SU-DHL-6 (cell line): Measurements from ENCODE around the gene GPR62.

Experiments
- H2AFZ ChIP-seq: fragments of 200-600 bp; sonication (generic); 2 replicates; pipeline ENCODE4 v1.6.1; 2014; ENCODE audit warnings: low read depth, mild to moderate bottlenecking, moderate library complexity, mixed read lengths, antibody characterized with exemption, low read length; ENCODE audit not compliant: severe bottlenecking
- H3F3A ChIP-seq: fragments of 200-600 bp; shearing (Covaris generic); 2 replicates; pipeline ENCODE4 v1.6.0; 2016; ENCODE audit warnings: antibody characterized with exemption, mild to moderate bottlenecking; ENCODE audit not compliant: insufficient read depth
- H3K27ac ChIP-seq: fragments of 200-600 bp; sonication (generic); 2 replicates; pipeline ENCODE4 v1.5.1; 2016; ENCODE audit warnings: low read depth, mild to moderate bottlenecking, low read length, moderate library complexity, mixed read lengths
- H3K27me3 ChIP-seq: fragments of 200-600 bp; sonication (generic), shearing (Covaris generic); 2 replicates; pipeline ENCODE4 v1.6.0; 2014; ENCODE audit warnings: mild to moderate bottlenecking, low read length
- H3K36me3 ChIP-seq: fragments of 200-600 bp; sonication (generic); 2 replicates; pipeline ENCODE4 v1.6.1; 2014; ENCODE audit warnings: mild to moderate bottlenecking, low read length, mixed read lengths
- H3K4me2 ChIP-seq: fragments of 300-600, 200-600 bp; shearing (Covaris generic), sonication (generic); 2 replicates; pipeline ENCODE4 v1.6.0; 2014; ENCODE audit warnings: low read length, low read depth, mild to moderate bottlenecking; ENCODE audit not compliant: poor library complexity, severe bottlenecking
- H3K4me3 ChIP-seq: fragments of 200-600 bp; sonication (generic); 2 replicates; pipeline ENCODE4 v1.5.1; 2014; ENCODE audit warnings: antibody characterized with exemption, low read length, mild to moderate bottlenecking, mixed read lengths; ENCODE audit not compliant: insufficient read depth, poor library complexity, severe bottlenecking
- H3K79me2 ChIP-seq: fragments of 200-600 bp; sonication (generic); 2 replicates; pipeline ENCODE4 v1.6.1; 2014; ENCODE audit warnings: mild to moderate bottlenecking, low read length, moderate library complexity; ENCODE audit not compliant: insufficient read depth
- H3K9ac ChIP-seq: fragments of 200-600 bp; sonication (generic); 2 replicates; pipeline ENCODE4 v1.7.0; 2014; ENCODE audit warnings: mild to moderate bottlenecking, low read length
- H3K9me2 ChIP-seq: fragments of 200-600 bp; sonication (generic); replicated peaks from 2 replicates; pipeline ENCODE4 v1.6.1; 2014; ENCODE audit warnings: low read length; ENCODE audit not compliant: insufficient read depth
- H3K9me3 ChIP-seq: fragments of 200-600 bp; sonication (generic); 2 replicates; pipeline ENCODE4 v1.6.1; 2014; ENCODE audit warnings: low read length, mixed read lengths; ENCODE audit not compliant: insufficient read depth
- H4K20me1 ChIP-seq: fragments of 200-600 bp; sonication (generic); 2 replicates; pipeline ENCODE4 v1.6.1; 2014; ENCODE audit warnings: low read depth, mild to moderate bottlenecking, antibody characterized with exemption, low read length, moderate library complexity, mixed read lengths
- CTCF ChIP-seq: fragments of 200-600 bp; sonication (generic); IDR thresholded peaks from one replicate; pipeline ENCODE4 v1.5.1; 2017; ENCODE audit warnings: antibody characterized with exemption, mild to moderate bottlenecking, low read length, moderate library complexity; ENCODE audit not compliant: insufficient read depth, poor library complexity, severe bottlenecking
- EZH2phosphoT487 ChIP-seq: fragments of 200-600 bp; sonication (generic), shearing (Covaris generic); conservative IDR thresholded peaks from 2 replicates; pipeline ENCODE4 v1.6.1; 2018; ENCODE audit warnings: mild to moderate bottlenecking, antibody characterized with exemption, low read length, moderate library complexity, mixed read lengths

GPR62 gene

DNA sequence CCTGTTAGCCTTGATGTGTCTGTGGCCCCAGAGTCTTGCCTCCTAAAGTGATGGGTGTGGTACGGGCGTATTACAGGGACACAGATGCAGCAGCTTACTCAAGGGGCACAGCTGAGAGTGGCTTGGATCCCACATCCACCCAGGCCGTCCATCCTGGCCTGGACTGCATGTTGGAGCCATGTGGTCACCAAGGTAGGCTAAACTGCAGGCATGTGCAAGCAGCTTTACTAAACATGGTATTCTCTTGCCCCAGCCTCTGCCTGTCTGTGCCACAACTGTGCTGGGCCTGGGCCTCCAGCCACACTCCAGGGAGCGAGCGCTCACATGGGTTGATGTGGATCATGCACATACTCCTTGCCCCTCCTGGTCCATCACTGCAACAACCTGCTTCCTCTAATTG lies 6.1 kb upstream of the GPR62 start:
- Histone ChIP-seq H3K4me3 (no peak overlapping the region), H3K27ac (no peak overlapping the region), H4K20me1 (no peaks in the 10 kb centered on the region), H2AFZ (no peak overlapping the region), H3K9me3 (no peaks in the 10 kb centered on the region), H3K36me3 (no peaks in the 10 kb centered on the region), H3K9me2 (no peaks in the 10 kb centered on the region), H3F3A (no peaks in the 10 kb centered on the region), H3K79me2 (no peaks in the 10 kb centered on the region), H3K9ac (no peak overlapping the region), H3K27me3 (no peaks in the 10 kb centered on the region), H3K4me2 (no peak overlapping the region)
- TF ChIP-seq EZH2phosphoT487 (no peak), CTCF (no peak)

GRCh38 chr3:51950899-51951298 lies 4.3 kb upstream of the GPR62 start:
- Histone ChIP-seq H3K9me2 (no peaks in the 10 kb centered on the region), H3K9me3 (no peaks in the 10 kb centered on the region), H2AFZ (no peak overlapping the region), H3K27me3 (no peaks in the 10 kb centered on the region), H3K79me2 (no peaks in the 10 kb centered on the region), H3K27ac (no peak overlapping the region), H4K20me1 (no peaks in the 10 kb centered on the region), H3F3A (no peaks in the 10 kb centered on the region), H3K4me3 (no peak overlapping the region), H3K9ac (no peak overlapping the region), H3K4me2 (no peak overlapping the region), H3K36me3 (no peaks in the 10 kb centered on the region)
- no peak for TF ChIP-seq CTCF
- TF ChIP-seq EZH2phosphoT487, result no peak

DNA sequence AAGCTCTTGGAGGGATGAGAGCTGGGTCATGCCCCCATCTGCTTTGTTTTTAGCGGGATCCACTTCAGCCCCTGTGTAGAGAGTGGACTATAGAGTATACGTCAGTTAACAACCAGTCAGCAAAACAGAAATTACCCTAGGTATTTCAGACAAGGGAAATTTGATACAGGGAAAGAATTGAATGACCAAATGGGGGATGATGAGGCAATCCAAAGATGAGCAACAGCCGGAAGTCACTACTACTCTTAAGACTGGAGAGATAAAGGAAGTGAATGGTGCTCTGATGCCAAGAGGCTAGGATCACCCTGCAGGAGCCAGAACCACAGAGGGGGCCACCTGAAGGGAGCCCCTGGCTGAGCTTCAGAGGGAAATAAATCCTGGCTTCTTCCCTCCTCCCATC lies 1.7 kb upstream of the GPR62 start:
- H3K4me3 ChIP-seq, result no peak overlapping the region
- no peaks in the 10 kb centered on the region for H3K79me2 ChIP-seq
- no peak for TF ChIP-seq CTCF
- no peak overlapping the region for H3K4me2 ChIP-seq
- no peak overlapping the region for H2AFZ ChIP-seq
- H3K9me3 ChIP-seq, result no peaks in the 10 kb centered on the region
- H3K9ac ChIP-seq, result no peak overlapping the region
- no peaks in the 10 kb centered on the region for H3K9me2 ChIP-seq
- H3K27me3 ChIP-seq, result no peaks in the 10 kb centered on the region
- H4K20me1 ChIP-seq, result no peaks in the 10 kb centered on the region
- no peaks in the 10 kb centered on the region for H3F3A ChIP-seq
- no peak overlapping the region for H3K27ac ChIP-seq
- no peaks in the 10 kb centered on the region for H3K36me3 ChIP-seq

GRCh38 chr3:51954105-51954504 lies 1.1 kb upstream of the GPR62 start:
- Histone ChIP-seq H3K9me3 (no peaks in the 10 kb centered on the region), H3K4me3 (no peak overlapping the region), H3F3A (no peaks in the 10 kb centered on the region), H3K9me2 (no peaks in the 10 kb centered on the region), H4K20me1 (no peaks in the 10 kb centered on the region), H3K79me2 (no peaks in the 10 kb centered on the region), H3K27ac (no peak overlapping the region), H2AFZ (no peak overlapping the region), H3K36me3 (no peaks in the 10 kb centered on the region), H3K9ac (no peak overlapping the region), H3K27me3 (no peaks in the 10 kb centered on the region), H3K4me2 (no peak overlapping the region)
- TF ChIP-seq CTCF (no peak), EZH2phosphoT487 (no peak)
